Sigmoid colon (tissue), 7 donors: ENCODE results near the gene DIP2C. TPM values are rescaled to one million over a fixed set of nuclear protein-coding genes. Genes with fewer than 3 reads are reported as not detected.

ENCODE experiments used
- DNase-seq: peaks from one replicate; pipeline ENCODE4 v3.0.0-alpha.2; 2019
- H3K27ac ChIP-seq, 4 donors: fragments of 200-600 bp; sonication (generic); one replicate each; pipeline ENCODE4 v1.5.1; 2016 to 2019; ENCODE audit warnings: mild to moderate bottlenecking in 1 of 4
- H3K27me3 ChIP-seq, 3 donors: fragments of 200-600 bp; sonication (generic); one replicate each; pipeline ENCODE4 v1.5.1; 2019; ENCODE audit warnings: mild to moderate bottlenecking in 1 of 3
- H3K36me3 ChIP-seq, 4 donors: fragments of 200-600 bp; sonication (generic); one replicate each; pipeline ENCODE4 v1.5.1; 2016 to 2019
- H3K4me1 ChIP-seq, 4 donors: fragments of 200-600 bp; sonication (generic); one replicate each; pipeline ENCODE4 v1.5.1; 2017 to 2019
- H3K4me3 ChIP-seq, 4 donors: fragments of 200-600 bp; sonication (generic); one replicate each; pipeline ENCODE4 v1.5.1; 2017 to 2019; ENCODE audit warnings: mild to moderate bottlenecking in 2 of 4, moderate library complexity in 1 of 4
- H3K9me3 ChIP-seq, 4 donors: fragments of 200-600 bp in 3 of 4; sonication (generic) in 3 of 4; one replicate each; pipeline versions ENCODE4 v1.5.1 to v1.6.1; 2013 to 2019
- CTCF ChIP-seq, 4 experiments: fragments of 450-650 bp in 3 of 4; fragments of 200-600 bp in 1 of 4; IDR thresholded peaks; one replicate each; pipeline ENCODE4 v1.5.1; 2016 to 2019; ENCODE audit warnings: antibody characterized with exemption in 4 of 4, mild to moderate bottlenecking in 3 of 4, moderate library complexity in 2 of 4
- EP300 ChIP-seq, 4 donors: sonication (generic); formaldehyde crosslinking; IDR thresholded peaks; one replicate each; pipeline ENCODE4 v1.6.1; 2017; ENCODE audit warnings: antibody characterized with exemption in 4 of 4
- POLR2A ChIP-seq, 2 donors: fragments of 450-650 bp; IDR thresholded peaks; one replicate each; pipeline ENCODE4 v1.6.1; 2016; ENCODE audit warnings: antibody characterized with exemption in 2 of 2, mild to moderate bottlenecking in 2 of 2, moderate library complexity in 2 of 2
- POLR2AphosphoS5 ChIP-seq, 4 donors: sonication (generic); formaldehyde crosslinking; IDR thresholded peaks; one replicate each; pipeline ENCODE4 v1.6.1; 2017; ENCODE audit warnings: antibody characterized with exemption in 4 of 4
- WGBS, 2 donors: extraction: QIAGEN DNeasy Blood & Tissue Kit; methylation state at CpG; one replicate each; pipeline ENCODE4 v1.1.7; 2013; 5-methylcytosine and 5-hydroxymethylcytosine counted together
- intact Hi-C: fragments of 100-400 bp; cut with DNase I; formaldehyde crosslinking; loops from one replicate; pipeline ENCODE4 v1.15.1; 2023
- polyA plus RNA-seq, 3 donors: library from polyadenylated mRNA; stranded (reverse); fragments of 200-250 nt; gene quantifications; one replicate each; pipeline ENCODE4 v1.2.3, GENCODE V29; 2013
- total RNA-seq, 4 donors: library from RNA; depleted of rRNA; stranded (reverse); fragments of >200 nt; gene quantifications; one replicate each; pipeline ENCODE4 v1.1.0, GENCODE V29; 2016
- donor health status: healthy with polysubstance abuse.
- donor health status: Bipolar disorder and iron deficiency.
- donor health status: healthy.

Gene DIP2C
- total and polyA plus RNA-seq, 7 donors, result 1.8 to 67.9 (median 42.1) TPM

- Histone ChIP-seq H3K36me3 (no peaks in the 10 kb centered on the region), H3K27me3 (no peaks in the 10 kb centered on the region), H3K27ac (peak overlapping the region in 3 of 4 donors; percentile 40 to 88 (median 46)), H3K4me3 (no peak overlapping the region), H3K4me1 (peaks cover 0 to 65% (median 53%) of the 10 kb centered on the region in 4 donors), H3K9me3 (no peaks in the 10 kb centered on the region)
- 92 to 94% methylated on average over 11 of the region's 11 CpGs for WGBS, 2 donors
- DNase-seq, result peak; percentile 35
- no peak for TF ChIP-seq POLR2A (IDR thresholded peaks at IDR 0.05)
- no peak for TF ChIP-seq CTCF (IDR thresholded peaks at IDR 0.05)
- TF ChIP-seq EP300 (IDR thresholded peaks at IDR 0.05), result no peak
- TF ChIP-seq POLR2AphosphoS5 (IDR thresholded peaks at IDR 0.05), result no peak
- intact Hi-C loops, result no loop called here
These were observed 58.2 kb downstream of the DIP2C start for GRCh38 chr10:631266-631665.

GRCh38 chr10:630581-631073 lies 58.8 kb downstream of the DIP2C start:
- intact Hi-C loops, result no loop called here
- DNase-seq, result peak; percentile 61
- Histone ChIP-seq H3K27me3 (no peaks in the 10 kb centered on the region), H3K4me1 (peaks cover 0 to 65% (median 55%) of the 10 kb centered on the region in 4 donors), H3K4me3 (no peak overlapping the region), H3K9me3 (no peaks in the 10 kb centered on the region), H3K27ac (peak overlapping the region in 3 of 4 donors; percentile 40 to 88 (median 46)), H3K36me3 (no peaks in the 10 kb centered on the region)
- TF ChIP-seq POLR2AphosphoS5 (IDR thresholded peaks at IDR 0.05) (no peak), CTCF (IDR thresholded peaks at IDR 0.05) (no peak), EP300 (IDR thresholded peaks at IDR 0.05) (no peak)
- 92 to 93% methylated on average over 23 of the region's 23 CpGs for WGBS, 2 donors

GRCh38 chr10:629186-629998 lies 60.1 kb downstream of the DIP2C start:
- peak overlapping the region in 3 of 4 donors; percentile 37 to 93 (median 88) for H3K27ac ChIP-seq
- no peak for DNase-seq

GRCh38 chr10:628386-629045 lies 61.0 kb downstream of the DIP2C start:
- H3K27me3 ChIP-seq, result no peaks in the 10 kb centered on the region
- intact Hi-C loops, result no loop called here
- WGBS, 2 donors, result 88% methylated on average over 19 of the region's 19 CpGs
- no peak overlapping the region for H3K4me3 ChIP-seq
- H3K9me3 ChIP-seq, result no peaks in the 10 kb centered on the region
- H3K27ac ChIP-seq, result peak overlapping the region in 3 of 4 donors; percentile 37 to 93 (median 88)
- no peaks in the 10 kb centered on the region for H3K36me3 ChIP-seq
- TF ChIP-seq POLR2AphosphoS5 (IDR thresholded peaks at IDR 0.05) (peak in 2 of 4 donors; percentile 36 to 42), EP300 (IDR thresholded peaks at IDR 0.05) (no peak), CTCF (IDR thresholded peaks at IDR 0.05) (no peak), POLR2A (IDR thresholded peaks at IDR 0.05) (no peak)
- DNase-seq, result no peak
- H3K4me1 ChIP-seq, result peaks cover 0 to 65% (median 60%) of the 10 kb centered on the region in 4 donors

More at GRCh38 chr10:629186-629998, 60.1 kb downstream of the DIP2C start:
- Histone ChIP-seq H3K36me3 (no peaks in the 10 kb centered on the region), H3K9me3 (no peaks in the 10 kb centered on the region), H3K4me1 (peaks cover 0 to 65% (median 59%) of the 10 kb centered on the region in 4 donors), H3K27me3 (no peaks in the 10 kb centered on the region), H3K4me3 (no peak overlapping the region)
- intact Hi-C loops, result no loop called here
- no peak for TF ChIP-seq EP300 (IDR thresholded peaks at IDR 0.05)
- TF ChIP-seq POLR2AphosphoS5 (IDR thresholded peaks at IDR 0.05), result no peak
- TF ChIP-seq POLR2A (IDR thresholded peaks at IDR 0.05), result no peak
- TF ChIP-seq CTCF (IDR thresholded peaks at IDR 0.05), result no peak
- 71 to 89% methylated on average over 25 of the region's 25 CpGs for WGBS, 2 donors
